ENCODE results near the gene RASA2.

RASA2 gene

GRCh38 chr3:141647562-141647915 lies 160.7 kb downstream of the RASA2 start:
- TF ChIP-seq CTCF (IDR thresholded peaks at IDR 0.05) = no peak
- TF ChIP-seq ZFX (IDR thresholded peaks at IDR 0.05; ENCODE audit: borderline replicate concordance) = no peak
- no peak overlapping the region for H3K27ac ChIP-seq

GRCh38 chr3:141648055-141648910 lies 161.5 kb downstream of the RASA2 start:
- no peak overlapping the region for H3K27ac ChIP-seq
- no peak for TF ChIP-seq ZFX (IDR thresholded peaks at IDR 0.05; ENCODE audit: borderline replicate concordance)
- no peak for TF ChIP-seq CTCF (IDR thresholded peaks at IDR 0.05)

- TF ChIP-seq ZFX (IDR thresholded peaks at IDR 0.05; ENCODE audit: borderline replicate concordance) (no peak), CTCF (IDR thresholded peaks at IDR 0.05) (no peak)
- H3K27ac ChIP-seq = no peak overlapping the region
Measured at GRCh38 chr3:141649871-141650270, 163.0 kb downstream of the RASA2 start.

GRCh38 chr3:141650783-141651182 lies 164.0 kb downstream of the RASA2 start:
- no peak overlapping the region for H3K27ac ChIP-seq
- TF ChIP-seq CTCF (IDR thresholded peaks at IDR 0.05) = no peak
- no peak for TF ChIP-seq ZFX (IDR thresholded peaks at IDR 0.05; ENCODE audit: borderline replicate concordance)

GRCh38 chr3:141651409-141651808 lies 164.6 kb downstream of the RASA2 start:
- TF ChIP-seq ZFX (IDR thresholded peaks at IDR 0.05; ENCODE audit: borderline replicate concordance) (no peak), CTCF (IDR thresholded peaks at IDR 0.05) (no peak)
- H3K27ac ChIP-seq = no peak overlapping the region

- no peak overlapping the region for H3K27ac ChIP-seq
- TF ChIP-seq CTCF (IDR thresholded peaks at IDR 0.05) (no peak), ZFX (IDR thresholded peaks at IDR 0.05; ENCODE audit: borderline replicate concordance) (no peak)
Measured at GRCh38 chr3:141652349-141652748, 165.5 kb downstream of the RASA2 start.

GRCh38 chr3:141653847-141654246 lies 167.0 kb downstream of the RASA2 start:
- no peak overlapping the region for H3K27ac ChIP-seq
- TF ChIP-seq CTCF (IDR thresholded peaks at IDR 0.05) = no peak

Measured in 22Rv1 (cell line).